Measurements from ENCODE around the gene MXRA8. TPM values are rescaled to one million over a fixed set of nuclear protein-coding genes. Genes with fewer than 3 reads are reported as not detected.

Gene MXRA8
- total RNA-seq, 1 experiment from 2014 or later = 5.0 TPM

GRCh38 chr1:1306070-1306660 lies 52.2 kb downstream of the MXRA8 start:
- H3K4me3 Mint-ChIP-seq (ENCODE audit: unreplicated experiment) = peak overlapping the region; percentile 81
- no peaks in the 10 kb centered on the region for H3K27me3 Mint-ChIP-seq (ENCODE audit: insufficient read depth, unreplicated experiment)
- TF ChIP-seq CTCF (IDR thresholded peaks at IDR 0.05; ENCODE audit: insufficient read depth in 1 of 2, low read depth in 1 of 2, low read length in 1 of 2, severe bottlenecking in 1 of 2, unreplicated experiment in 1 of 2) = no peak
- no peaks in the 10 kb centered on the region for H3K9me3 Mint-ChIP-seq (ENCODE audit: unreplicated experiment)
- Histone ChIP-seq H3K4me3 (ENCODE audit: low read depth, low read length) (peak overlapping the region; percentile 87), H3K4me1 (peaks cover 36% of the 10 kb centered on the region), H3K27me3 (replicated peaks; ENCODE audit: control insufficient read depth, insufficient read depth, low read length) (no peaks in the 10 kb centered on the region), H3K9me3 (no peaks in the 10 kb centered on the region), H3K36me3 (ENCODE audit: control insufficient read depth, insufficient read depth, low read length) (no peaks in the 10 kb centered on the region)
- peak overlapping the region; percentile 74 for H3K27ac Mint-ChIP-seq (ENCODE audit: unreplicated experiment)
- BruUV-seq (replicated peaks) = no TSS peak
- intact Hi-C loops (cut with micrococcal nuclease; ENCODE audit: unreplicated experiment) = no loop called here
- CTCF ChIA-PET = no interaction called here
- no peaks in the 10 kb centered on the region for H3K4me1 Mint-ChIP-seq (ENCODE audit: low read depth, unreplicated experiment)
- H3K36me3 Mint-ChIP-seq (ENCODE audit: insufficient read depth, unreplicated experiment) = peaks cover 12% of the 10 kb centered on the region
- no peak for DNase-seq
- POLR2A ChIA-PET = interaction anchor here (1.0 kb wide), 1 partner anchor 33 kb away, joined by 6 read pairs; the partner anchor contains the start of gene UBE2J2

GRCh38 chr1:1305300-1306069 lies 52.9 kb downstream of the MXRA8 start:
- H3K4me3 ChIP-seq (ENCODE audit: low read depth, low read length) = peak overlapping the region; percentile 87
- BruUV-seq (replicated peaks) = no TSS peak
- CTCF ChIA-PET = interaction anchor here (0.7 kb wide), 2 partner anchors 14 to 43 kb away, joined by 3 to 5 read pairs; no protein-coding TSS in a partner anchor
- H3K36me3 ChIP-seq (ENCODE audit: control insufficient read depth, insufficient read depth, low read length) = no peaks in the 10 kb centered on the region
- intact Hi-C loops (cut with micrococcal nuclease; ENCODE audit: unreplicated experiment) = no loop called here
- no peaks in the 10 kb centered on the region for H3K9me3 Mint-ChIP-seq (ENCODE audit: unreplicated experiment)
- H3K27ac Mint-ChIP-seq (ENCODE audit: unreplicated experiment) = peak overlapping the region; percentile 74
- no peak for TF ChIP-seq CTCF (IDR thresholded peaks at IDR 0.05; ENCODE audit: insufficient read depth in 1 of 2, low read depth in 1 of 2, low read length in 1 of 2, severe bottlenecking in 1 of 2, unreplicated experiment in 1 of 2)
- H3K4me1 ChIP-seq = peaks cover 36% of the 10 kb centered on the region
- H3K27me3 ChIP-seq (replicated peaks; ENCODE audit: control insufficient read depth, insufficient read depth, low read length) = no peaks in the 10 kb centered on the region
- DNase-seq = no peak
- H3K9me3 ChIP-seq = no peaks in the 10 kb centered on the region
- H3K4me1 Mint-ChIP-seq (ENCODE audit: low read depth, unreplicated experiment) = no peaks in the 10 kb centered on the region
- H3K4me3 Mint-ChIP-seq (ENCODE audit: unreplicated experiment) = peak overlapping the region; percentile 81
- peaks cover 11% of the 10 kb centered on the region for H3K36me3 Mint-ChIP-seq (ENCODE audit: insufficient read depth, unreplicated experiment)
- POLR2A ChIA-PET = no interaction called here
- H3K27me3 Mint-ChIP-seq (ENCODE audit: insufficient read depth, unreplicated experiment) = no peaks in the 10 kb centered on the region

GRCh38 chr1:1304331-1305299 lies 53.7 kb downstream of the MXRA8 start:
- BruUV-seq (replicated peaks) = no TSS peak
- Histone ChIP-seq H3K27me3 (replicated peaks; ENCODE audit: control insufficient read depth, insufficient read depth, low read length) (no peaks in the 10 kb centered on the region), H3K4me1 (peaks cover 30% of the 10 kb centered on the region), H3K9me3 (no peaks in the 10 kb centered on the region), H3K4me3 (ENCODE audit: low read depth, low read length) (peak overlapping the region; percentile 30), H3K36me3 (ENCODE audit: control insufficient read depth, insufficient read depth, low read length) (no peaks in the 10 kb centered on the region)
- Mint-ChIP-seq H3K27me3 (ENCODE audit: insufficient read depth, unreplicated experiment) (no peaks in the 10 kb centered on the region), H3K27ac (ENCODE audit: unreplicated experiment) (no peak overlapping the region), H3K36me3 (ENCODE audit: insufficient read depth, unreplicated experiment) (peaks cover 13% of the 10 kb centered on the region), H3K9me3 (ENCODE audit: unreplicated experiment) (no peaks in the 10 kb centered on the region), H3K4me3 (ENCODE audit: unreplicated experiment) (peak overlapping the region; percentile 65), H3K4me1 (ENCODE audit: low read depth, unreplicated experiment) (no peaks in the 10 kb centered on the region)
- peak; percentile 58 to 69 for DNase-seq
- intact Hi-C loops (cut with micrococcal nuclease; ENCODE audit: unreplicated experiment) = no loop called here
- no peak for TF ChIP-seq CTCF (IDR thresholded peaks at IDR 0.05; ENCODE audit: insufficient read depth in 1 of 2, low read depth in 1 of 2, low read length in 1 of 2, severe bottlenecking in 1 of 2, unreplicated experiment in 1 of 2)
- POLR2A ChIA-PET = no interaction called here
- CTCF ChIA-PET = interaction anchor here (0.7 kb wide), 2 partner anchors 13 to 44 kb away, joined by 3 to 5 read pairs; no protein-coding TSS in a partner anchor
